Sigmoid colon (tissue), 4 donors: ENCODE measurements around the gene SDK2.

ENCODE experiments used
- EP300 ChIP-seq, 4 donors: sonication (generic); formaldehyde crosslinking; IDR thresholded peaks; one replicate each; pipeline ENCODE4 v1.6.1; 2017; ENCODE audit warnings: antibody characterized with exemption in 4 of 4
- POLR2A ChIP-seq, 2 donors: fragments of 450-650 bp; IDR thresholded peaks; one replicate each; pipeline ENCODE4 v1.6.1; 2016; ENCODE audit warnings: antibody characterized with exemption in 2 of 2, mild to moderate bottlenecking in 2 of 2, moderate library complexity in 2 of 2
- TF ChIP-seq, protein P1 (sequence below), 4 experiments: fragments of 450-650 bp in 3 of 4; fragments of 200-600 bp in 1 of 4; IDR thresholded peaks; one replicate each; pipeline ENCODE4 v1.5.1; 2016 to 2019; ENCODE audit warnings: antibody characterized with exemption in 4 of 4, mild to moderate bottlenecking in 3 of 4, moderate library complexity in 2 of 4

DNA sequence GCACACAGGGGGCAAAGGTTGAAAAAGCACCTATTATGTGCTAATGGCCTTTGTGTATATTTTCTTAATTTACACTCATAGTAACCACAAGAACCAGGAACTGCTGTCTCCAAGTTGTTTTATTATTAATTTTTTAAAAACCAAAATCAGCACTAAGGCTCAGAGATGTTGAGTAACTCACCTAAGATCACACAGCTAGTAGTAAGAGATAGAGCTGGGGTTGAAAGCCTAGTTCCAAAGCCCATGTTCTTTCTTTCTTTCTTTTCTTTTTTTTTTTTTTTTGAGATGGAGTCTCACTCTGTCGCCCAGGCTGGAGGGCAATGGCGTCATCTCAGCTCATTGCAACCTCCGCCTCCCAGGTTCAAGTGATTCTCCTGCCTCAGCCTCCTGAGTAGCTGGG is 75.3 kb downstream of the SDK2 start:
- no peak for TF ChIP-seq EP300 (IDR thresholded peaks at IDR 0.05)
- TF ChIP-seq, protein P1, sequence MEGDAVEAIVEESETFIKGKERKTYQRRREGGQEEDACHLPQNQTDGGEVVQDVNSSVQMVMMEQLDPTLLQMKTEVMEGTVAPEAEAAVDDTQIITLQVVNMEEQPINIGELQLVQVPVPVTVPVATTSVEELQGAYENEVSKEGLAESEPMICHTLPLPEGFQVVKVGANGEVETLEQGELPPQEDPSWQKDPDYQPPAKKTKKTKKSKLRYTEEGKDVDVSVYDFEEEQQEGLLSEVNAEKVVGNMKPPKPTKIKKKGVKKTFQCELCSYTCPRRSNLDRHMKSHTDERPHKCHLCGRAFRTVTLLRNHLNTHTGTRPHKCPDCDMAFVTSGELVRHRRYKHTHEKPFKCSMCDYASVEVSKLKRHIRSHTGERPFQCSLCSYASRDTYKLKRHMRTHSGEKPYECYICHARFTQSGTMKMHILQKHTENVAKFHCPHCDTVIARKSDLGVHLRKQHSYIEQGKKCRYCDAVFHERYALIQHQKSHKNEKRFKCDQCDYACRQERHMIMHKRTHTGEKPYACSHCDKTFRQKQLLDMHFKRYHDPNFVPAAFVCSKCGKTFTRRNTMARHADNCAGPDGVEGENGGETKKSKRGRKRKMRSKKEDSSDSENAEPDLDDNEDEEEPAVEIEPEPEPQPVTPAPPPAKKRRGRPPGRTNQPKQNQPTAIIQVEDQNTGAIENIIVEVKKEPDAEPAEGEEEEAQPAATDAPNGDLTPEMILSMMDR (IDR thresholded peaks at IDR 0.05) = no peak
- TF ChIP-seq POLR2A (IDR thresholded peaks at IDR 0.05) = no peak
